ENCODE data around the gene TBCD. TPM values are rescaled to one million over a fixed set of nuclear protein-coding genes. Genes with fewer than 3 reads are reported as not detected.

TBCD gene
- total RNA-seq, 1 donor from 2014 or later = 156 TPM

GRCh38 chr17:82841921-82842596 lies 90.2 kb downstream of the TBCD start:
- Histone ChIP-seq H3K27me3 (no peaks in the 10 kb centered on the region), H3K4me3 (no peak overlapping the region), H3K27ac (no peak overlapping the region), H3K4me1 (no peaks in the 10 kb centered on the region), H3K9me3 (no peaks in the 10 kb centered on the region), H3K36me3 (peaks cover 0 to 8% of the 10 kb centered on the region in 2 donors)
- intact Hi-C loops (cut with DNase I) = no loop called here
- no peak for DNase-seq (ENCODE audit: low spot score in 2 of 2)
- TF ChIP-seq CTCF (IDR thresholded peaks at IDR 0.05) = no peak

- intact Hi-C loops (cut with DNase I) = no loop called here
- DNase-seq (ENCODE audit: low spot score in 2 of 2) = no peak
- Histone ChIP-seq H3K4me3 (no peak overlapping the region), H3K4me1 (no peaks in the 10 kb centered on the region), H3K36me3 (peaks cover 0 to 8% of the 10 kb centered on the region in 2 donors), H3K9me3 (no peaks in the 10 kb centered on the region), H3K27me3 (no peaks in the 10 kb centered on the region), H3K27ac (no peak overlapping the region)
- TF ChIP-seq CTCF (IDR thresholded peaks at IDR 0.05) = no peak
These were observed 92.2 kb downstream of the TBCD start for GRCh38 chr17:82843904-82844680.

- TF ChIP-seq CTCF (IDR thresholded peaks at IDR 0.05) = no peak
- Histone ChIP-seq H3K27me3 (no peaks in the 10 kb centered on the region), H3K36me3 (peaks cover 0 to 8% of the 10 kb centered on the region in 2 donors), H3K4me3 (no peak overlapping the region), H3K4me1 (no peaks in the 10 kb centered on the region), H3K27ac (no peak overlapping the region), H3K9me3 (no peaks in the 10 kb centered on the region)
- no peak for DNase-seq (ENCODE audit: low spot score in 2 of 2)
- intact Hi-C loops (cut with DNase I) = no loop called here
These were observed 92.9 kb downstream of the TBCD start for GRCh38 chr17:82844796-82845162.

GRCh38 chr17:82845163-82845807 lies 93.4 kb downstream of the TBCD start:
- H3K4me1 ChIP-seq = no peaks in the 10 kb centered on the region
- no peaks in the 10 kb centered on the region for H3K27me3 ChIP-seq
- no peak for DNase-seq (ENCODE audit: low spot score in 2 of 2)
- H3K36me3 ChIP-seq = peaks cover 0 to 8% of the 10 kb centered on the region in 2 donors
- H3K27ac ChIP-seq = no peak overlapping the region
- TF ChIP-seq CTCF (IDR thresholded peaks at IDR 0.05) = no peak
- no peaks in the 10 kb centered on the region for H3K9me3 ChIP-seq
- intact Hi-C loops (cut with DNase I) = no loop called here
- H3K4me3 ChIP-seq = peak overlapping the region in 1 of 2 donors; percentile 6

- Histone ChIP-seq H3K27ac (no peak overlapping the region), H3K4me1 (no peaks in the 10 kb centered on the region), H3K27me3 (no peaks in the 10 kb centered on the region), H3K4me3 (no peak overlapping the region), H3K9me3 (no peaks in the 10 kb centered on the region), H3K36me3 (peaks cover 0 to 8% of the 10 kb centered on the region in 2 donors)
- no peak for DNase-seq (ENCODE audit: low spot score in 2 of 2)
- intact Hi-C loops (cut with DNase I) = no loop called here
- no peak for TF ChIP-seq CTCF (IDR thresholded peaks at IDR 0.05)
These were observed 94.3 kb downstream of the TBCD start for GRCh38 chr17:82846061-82846691.

Measured in ascending aorta (tissue), 2 donors.